HFFc6 (cell line): ENCODE measurements around the gene KCND3. TPM values are rescaled to one million over a fixed set of nuclear protein-coding genes. Genes with fewer than 3 reads are reported as not detected.

ENCODE experiments used
- DNase-seq: peaks from one replicate; pipeline ENCODE4 v3.0.0-alpha.2; 2018
- H3K27ac Mint-ChIP-seq: 2 replicates; pipeline ENCODE4 v1.8.0; 2020; ENCODE audit warnings: mild to moderate bottlenecking, mixed read lengths
- H3K27me3 Mint-ChIP-seq: 2 replicates; pipeline ENCODE4 v1.8.0; 2021; ENCODE audit warnings: mild to moderate bottlenecking, moderate library complexity, mixed read lengths; ENCODE audit not compliant: insufficient read depth
- H3K36me3 Mint-ChIP-seq: 2 replicates; pipeline ENCODE4 v1.8.0; 2021; ENCODE audit warnings: low read depth, mixed read lengths
- H3K4me1 Mint-ChIP-seq: 2 replicates; pipeline ENCODE4 v1.8.0; 2020; ENCODE audit warnings: low read depth, mixed read lengths
- H3K4me3 Mint-ChIP-seq: 2 replicates; pipeline ENCODE4 v1.8.0; 2020; ENCODE audit warnings: mild to moderate bottlenecking, moderate library complexity, mixed read lengths
- H3K9me3 Mint-ChIP-seq: 2 replicates; pipeline ENCODE4 v1.8.0; 2020; ENCODE audit warnings: mild to moderate bottlenecking, mixed read lengths
- CTCF ChIP-seq: fragments of 200-600 bp; sonication (generic); IDR thresholded peaks from 2 replicates; pipeline ENCODE4 v1.5.0; 2021; ENCODE audit warnings: antibody characterized with exemption, mild to moderate bottlenecking
- total RNA-seq, 6 experiments: library from RNA; stranded (reverse); fragmentation: NEBNext Ultra II Directional; extraction: Animal tissue kit (Norgen Biotek cat#: 25700); gene quantifications; 2 replicates in 1 of 6; 3 replicates in 5 of 6; pipeline ENCODE4 v1.2.3, GENCODE V29; 2021

Gene KCND3
- total RNA-seq, 6 experiments from 2014 or later: 0.09 to 0.47 (median 0.12) TPM

DNA sequence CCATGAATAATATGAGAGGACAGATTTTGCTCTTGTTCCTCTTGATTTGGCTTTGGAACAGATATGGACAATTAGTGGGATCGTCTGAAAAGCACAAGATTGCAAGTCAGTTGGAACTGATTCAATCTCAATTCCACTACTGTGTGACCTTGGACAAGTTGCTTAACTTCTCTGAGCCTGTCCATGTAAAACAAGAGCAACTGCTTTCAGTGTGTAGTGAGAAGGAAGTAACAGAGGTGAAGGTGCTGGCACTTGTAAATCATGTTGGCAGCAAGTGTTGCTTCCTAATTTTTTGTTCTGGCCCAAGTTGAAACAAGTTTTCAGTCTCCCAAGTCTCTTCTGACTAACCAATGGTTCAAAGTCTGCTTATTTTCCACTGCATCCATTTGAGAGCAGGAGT lies 265.6 kb downstream of the KCND3 start:
- no peak for TF ChIP-seq CTCF
- Mint-ChIP-seq H3K4me3 (no peak overlapping the region), H3K36me3 (no peaks in the 10 kb centered on the region), H3K9me3 (no peaks in the 10 kb centered on the region), H3K27me3 (peaks cover 1% of the 10 kb centered on the region; the same call in 1 of the 2 replicates), H3K4me1 (peaks cover 22% of the 10 kb centered on the region), H3K27ac (no peak overlapping the region)
- no peak for DNase-seq

- no peak for DNase-seq
- no peak overlapping the region for H3K27ac Mint-ChIP-seq
- TF ChIP-seq CTCF: no peak
- peaks cover 22% of the 10 kb centered on the region for H3K4me1 Mint-ChIP-seq
- no peak overlapping the region for H3K4me3 Mint-ChIP-seq
- H3K36me3 Mint-ChIP-seq: no peaks in the 10 kb centered on the region
- H3K27me3 Mint-ChIP-seq: peaks cover 1% of the 10 kb centered on the region; the same call in 1 of the 2 replicates
- H3K9me3 Mint-ChIP-seq: no peaks in the 10 kb centered on the region
These were observed 266.2 kb downstream of the KCND3 start for GRCh38 chr1:111723091-111723806.

GRCh38 chr1:111720977-111721786 lies 268.3 kb downstream of the KCND3 start:
- no peak for DNase-seq
- peaks cover 5% of the 10 kb centered on the region; the same call in 1 of the 2 replicates for H3K36me3 Mint-ChIP-seq
- peaks cover 3% of the 10 kb centered on the region; the same call in 1 of the 2 replicates for H3K27me3 Mint-ChIP-seq
- no peak overlapping the region for H3K4me3 Mint-ChIP-seq
- H3K4me1 Mint-ChIP-seq: peaks cover 22% of the 10 kb centered on the region
- H3K9me3 Mint-ChIP-seq: no peaks in the 10 kb centered on the region
- TF ChIP-seq CTCF: no peak
- H3K27ac Mint-ChIP-seq: peak overlapping the region; percentile 15

Other genes starting within 250 kb of the KCND3 start
- 10 to 100 TPM; 12.9 to 15.5 (median 13.9) TPM for gene DDX20, start 233.8 kb downstream of the KCND3 start, total RNA-seq